ENCODE data around the gene THBS2. TPM values are rescaled to one million over a fixed set of nuclear protein-coding genes. Genes with fewer than 3 reads are reported as not detected.

The THBS2 gene
- total RNA-seq, 2 donors from 2014 or later, result 0.93 to 0.99 TPM

DNA sequence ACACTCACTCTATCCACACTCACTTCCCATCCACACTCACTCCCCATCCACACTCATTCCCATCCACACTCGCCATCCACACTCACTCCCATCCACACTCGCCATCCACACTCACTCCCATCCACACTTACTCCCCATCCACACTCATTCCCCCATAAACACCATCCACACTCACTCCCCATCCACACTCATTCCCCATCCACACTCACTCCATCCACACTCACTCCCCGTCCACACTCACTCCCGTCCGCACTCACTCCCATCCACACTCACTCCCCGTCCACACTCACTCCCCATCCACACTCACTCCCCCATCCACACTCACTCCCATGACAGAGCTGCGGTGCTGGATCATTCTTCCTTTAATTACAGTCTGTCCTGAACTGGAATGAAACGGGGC lies 17.1 kb downstream of the THBS2 start:
- TF ChIP-seq, protein P1, sequence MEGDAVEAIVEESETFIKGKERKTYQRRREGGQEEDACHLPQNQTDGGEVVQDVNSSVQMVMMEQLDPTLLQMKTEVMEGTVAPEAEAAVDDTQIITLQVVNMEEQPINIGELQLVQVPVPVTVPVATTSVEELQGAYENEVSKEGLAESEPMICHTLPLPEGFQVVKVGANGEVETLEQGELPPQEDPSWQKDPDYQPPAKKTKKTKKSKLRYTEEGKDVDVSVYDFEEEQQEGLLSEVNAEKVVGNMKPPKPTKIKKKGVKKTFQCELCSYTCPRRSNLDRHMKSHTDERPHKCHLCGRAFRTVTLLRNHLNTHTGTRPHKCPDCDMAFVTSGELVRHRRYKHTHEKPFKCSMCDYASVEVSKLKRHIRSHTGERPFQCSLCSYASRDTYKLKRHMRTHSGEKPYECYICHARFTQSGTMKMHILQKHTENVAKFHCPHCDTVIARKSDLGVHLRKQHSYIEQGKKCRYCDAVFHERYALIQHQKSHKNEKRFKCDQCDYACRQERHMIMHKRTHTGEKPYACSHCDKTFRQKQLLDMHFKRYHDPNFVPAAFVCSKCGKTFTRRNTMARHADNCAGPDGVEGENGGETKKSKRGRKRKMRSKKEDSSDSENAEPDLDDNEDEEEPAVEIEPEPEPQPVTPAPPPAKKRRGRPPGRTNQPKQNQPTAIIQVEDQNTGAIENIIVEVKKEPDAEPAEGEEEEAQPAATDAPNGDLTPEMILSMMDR (conservative IDR thresholded peaks at IDR 0.05), result no peak
- H3K9me3 ChIP-seq (ENCODE audit: control insufficient read depth, low read length), result peaks cover 7% of the 10 kb centered on the region
- H3K9me3 Mint-ChIP-seq, result peaks cover 14% of the 10 kb centered on the region
- H3K27ac ChIP-seq (ENCODE audit: low read depth, low read length), result no peak overlapping the region
- no peaks in the 10 kb centered on the region for H3K27me3 ChIP-seq (ENCODE audit: control insufficient read depth, insufficient read depth, low read length, poor library complexity, severe bottlenecking)
- H3K36me3 ChIP-seq (ENCODE audit: control insufficient read depth, insufficient read depth, low read length), result no peaks in the 10 kb centered on the region
- H3K9ac ChIP-seq (ENCODE audit: extremely low read depth, low read length, poor library complexity, severe bottlenecking), result no peak overlapping the region
- H3K27me3 Mint-ChIP-seq (ENCODE audit: insufficient read depth), result no peaks in the 10 kb centered on the region
- no peak for DNase-seq
- no peaks in the 10 kb centered on the region for H3K4me1 ChIP-seq (ENCODE audit: control insufficient read depth, insufficient read depth, low read length)
- no peak overlapping the region for H3K4me3 ChIP-seq (ENCODE audit: low read length)
- no peak overlapping the region for H3K4me3 Mint-ChIP-seq
- no peaks in the 10 kb centered on the region for H3K36me3 Mint-ChIP-seq (ENCODE audit: low read depth)
- no peaks in the 10 kb centered on the region for H3K4me1 Mint-ChIP-seq
- WGBS, 2 experiments (ENCODE audit: insufficient coverage in 1 of 2, insufficient read length in 1 of 2), result 94 to 98% methylated on average over 6 to 8 of the region's 8 CpGs
- H3K27ac Mint-ChIP-seq, result no peak overlapping the region

DNA sequence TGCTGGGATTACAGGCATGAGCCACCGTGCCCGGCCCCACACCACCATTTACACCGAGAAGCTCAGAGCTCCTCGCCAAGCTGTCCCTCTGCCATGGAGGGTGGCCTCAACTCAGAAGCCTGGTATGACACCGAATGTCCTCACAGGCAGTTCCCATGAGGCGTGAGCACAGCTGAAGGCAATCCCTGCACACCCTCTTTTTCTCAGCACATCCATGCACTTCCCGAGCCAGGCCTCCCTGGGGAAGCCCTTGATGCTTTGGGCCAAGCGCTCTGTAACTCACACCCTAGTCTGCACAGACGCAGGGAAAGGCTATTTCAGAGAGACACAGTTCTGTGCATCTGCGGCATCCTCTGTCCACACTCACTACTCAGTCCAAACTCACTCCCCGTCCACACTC lies 18.4 kb downstream of the THBS2 start:
- Histone ChIP-seq H3K27me3 (ENCODE audit: control insufficient read depth, insufficient read depth, low read length, poor library complexity, severe bottlenecking) (no peaks in the 10 kb centered on the region), H3K9me3 (ENCODE audit: control insufficient read depth, low read length) (peaks cover 7% of the 10 kb centered on the region), H3K4me3 (ENCODE audit: low read length) (no peak overlapping the region), H3K27ac (ENCODE audit: low read depth, low read length) (no peak overlapping the region), H3K9ac (ENCODE audit: extremely low read depth, low read length, poor library complexity, severe bottlenecking) (no peak overlapping the region), H3K36me3 (ENCODE audit: control insufficient read depth, insufficient read depth, low read length) (no peaks in the 10 kb centered on the region), H3K4me1 (ENCODE audit: control insufficient read depth, insufficient read depth, low read length) (no peaks in the 10 kb centered on the region)
- Mint-ChIP-seq H3K27ac (no peak overlapping the region), H3K4me3 (no peak overlapping the region), H3K36me3 (ENCODE audit: low read depth) (no peaks in the 10 kb centered on the region), H3K4me1 (no peaks in the 10 kb centered on the region), H3K9me3 (peaks cover 14% of the 10 kb centered on the region), H3K27me3 (ENCODE audit: insufficient read depth) (no peaks in the 10 kb centered on the region)
- DNase-seq, result no peak
- TF ChIP-seq, protein P1 (conservative IDR thresholded peaks at IDR 0.05), result no peak
- WGBS, 2 experiments (ENCODE audit: insufficient coverage in 1 of 2, insufficient read length in 1 of 2), result 89 to 94% methylated on average over 3 to 11 of the region's 11 CpGs

DNA sequence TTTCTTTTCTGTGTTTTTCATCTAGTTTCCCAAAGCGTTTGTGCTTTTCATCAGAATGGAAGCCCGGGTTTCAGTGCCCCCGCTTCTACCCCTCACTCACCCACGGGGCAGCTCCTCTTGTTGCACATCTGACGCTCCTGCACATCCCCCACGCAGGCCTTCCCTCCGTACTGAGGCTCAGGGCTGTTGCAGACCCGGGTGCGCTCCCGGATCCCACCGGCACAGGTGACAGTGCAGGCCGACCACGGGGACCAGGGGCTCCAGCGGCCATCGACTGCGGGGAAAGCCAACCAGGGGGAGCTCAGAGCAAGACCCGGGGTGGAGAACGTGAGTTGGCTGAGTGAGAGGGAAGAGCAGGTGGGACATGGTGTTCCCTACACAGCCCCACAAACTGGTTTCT lies 19.0 kb downstream of the THBS2 start:
- TF ChIP-seq, protein P1 (conservative IDR thresholded peaks at IDR 0.05), result no peak

More for the DNA sequence above, 19.0 kb downstream of the THBS2 start:
- Mint-ChIP-seq H3K27ac (no peak overlapping the region), H3K36me3 (ENCODE audit: low read depth) (no peaks in the 10 kb centered on the region), H3K9me3 (peaks cover 14% of the 10 kb centered on the region), H3K4me3 (no peak overlapping the region), H3K4me1 (no peaks in the 10 kb centered on the region), H3K27me3 (ENCODE audit: insufficient read depth) (no peaks in the 10 kb centered on the region)
- Histone ChIP-seq H3K36me3 (ENCODE audit: control insufficient read depth, insufficient read depth, low read length) (no peaks in the 10 kb centered on the region), H3K9me3 (ENCODE audit: control insufficient read depth, low read length) (peaks cover 7% of the 10 kb centered on the region), H3K4me3 (ENCODE audit: low read length) (no peak overlapping the region), H3K9ac (ENCODE audit: extremely low read depth, low read length, poor library complexity, severe bottlenecking) (no peak overlapping the region), H3K27ac (ENCODE audit: low read depth, low read length) (no peak overlapping the region), H3K4me1 (ENCODE audit: control insufficient read depth, insufficient read depth, low read length) (no peaks in the 10 kb centered on the region), H3K27me3 (ENCODE audit: control insufficient read depth, insufficient read depth, low read length, poor library complexity, severe bottlenecking) (no peaks in the 10 kb centered on the region)
- DNase-seq, result no peak
- 93 to 96% methylated on average over 11 to 18 of the region's 18 CpGs for WGBS, 2 experiments (ENCODE audit: insufficient coverage in 1 of 2, insufficient read length in 1 of 2)
